Endometrium (tissue), 2 donors: ENCODE results near the gene DGUOK.

Experiments used
- FAIRE-seq: peaks from 2 replicates; lab custom pipeline; 2012; peaks lifted over from hg19 to GRCh38; lab: Jason Lieb, UNC
- donor health status: control.
- donor health status: control.

The DGUOK gene

DNA sequence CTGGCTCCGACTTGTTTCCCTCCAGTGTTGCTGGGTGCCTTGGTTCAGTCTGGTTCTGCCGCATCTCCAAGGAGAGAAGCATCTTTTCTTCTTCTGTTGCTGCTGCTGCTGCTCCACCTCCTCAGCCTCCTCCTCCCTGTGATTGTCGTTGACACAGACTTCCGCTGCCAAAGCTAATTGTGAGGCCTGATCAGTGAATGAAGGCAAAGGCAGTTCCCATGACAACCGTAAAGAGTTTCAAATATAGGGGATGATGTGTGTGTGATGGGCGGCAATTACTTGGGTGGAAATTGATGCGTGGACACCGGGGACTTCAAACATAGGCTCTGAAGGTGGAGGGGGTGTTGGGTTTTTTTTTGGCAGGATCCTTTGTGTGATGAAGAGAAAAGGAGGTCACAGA, 71.8 kb downstream of the DGUOK start:
- FAIRE-seq = no peak

DNA sequence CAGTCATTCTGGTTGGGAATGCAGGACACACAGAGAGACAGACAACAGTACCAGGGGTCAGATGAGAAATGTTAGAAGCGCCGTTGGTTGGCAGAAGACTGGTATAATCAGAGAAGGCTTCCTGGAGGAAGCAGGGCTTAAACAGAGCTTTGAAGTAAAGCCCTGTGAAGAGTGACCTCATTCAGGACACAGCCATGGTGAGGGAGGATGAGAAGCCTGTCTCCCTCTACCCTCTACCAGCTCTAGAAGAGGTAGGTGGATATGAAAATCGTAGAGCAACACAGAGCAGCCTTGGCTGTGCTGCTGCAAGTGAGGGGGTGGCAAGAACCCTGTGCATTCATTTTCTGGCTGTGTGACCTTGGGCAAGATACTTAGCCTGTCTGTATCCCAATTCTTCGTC, 72.3 kb downstream of the DGUOK start:
- FAIRE-seq = no peak

DNA sequence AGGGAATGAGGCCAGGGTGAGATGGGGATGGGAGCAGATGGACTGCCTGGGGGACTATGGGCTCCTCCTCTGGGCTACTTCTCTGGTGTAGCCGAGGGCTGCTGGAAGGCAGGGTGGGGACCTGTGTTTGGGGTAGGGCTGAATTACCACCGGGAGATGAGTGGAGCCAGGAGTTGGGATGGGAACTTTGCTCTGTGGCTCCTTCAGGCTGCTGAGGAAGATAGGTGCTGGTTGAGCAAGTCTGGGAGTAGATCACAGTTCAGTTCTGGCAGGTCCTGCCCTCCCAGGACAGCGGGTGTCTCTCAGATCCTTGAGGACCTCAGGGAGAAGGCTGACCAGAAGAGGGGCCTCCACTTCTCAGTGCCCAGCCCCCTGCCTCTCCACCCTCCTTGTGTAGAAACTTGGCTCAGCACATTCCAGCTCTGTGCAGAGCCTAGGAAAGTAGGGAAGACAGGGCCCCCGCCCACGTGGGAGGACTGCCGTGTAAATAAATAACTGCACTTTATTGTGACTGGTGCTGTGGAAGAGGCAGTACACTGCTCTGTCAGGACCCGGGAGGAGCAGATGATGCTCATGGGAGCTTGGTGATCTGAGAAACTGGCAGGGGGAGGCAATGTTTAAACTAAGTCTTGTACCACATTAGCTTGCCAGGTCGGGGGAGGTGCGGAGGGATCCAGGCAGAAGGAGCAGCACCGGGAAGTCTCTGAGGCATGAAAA, 73.4 kb downstream of the DGUOK start:
- no peak for FAIRE-seq

DNA sequence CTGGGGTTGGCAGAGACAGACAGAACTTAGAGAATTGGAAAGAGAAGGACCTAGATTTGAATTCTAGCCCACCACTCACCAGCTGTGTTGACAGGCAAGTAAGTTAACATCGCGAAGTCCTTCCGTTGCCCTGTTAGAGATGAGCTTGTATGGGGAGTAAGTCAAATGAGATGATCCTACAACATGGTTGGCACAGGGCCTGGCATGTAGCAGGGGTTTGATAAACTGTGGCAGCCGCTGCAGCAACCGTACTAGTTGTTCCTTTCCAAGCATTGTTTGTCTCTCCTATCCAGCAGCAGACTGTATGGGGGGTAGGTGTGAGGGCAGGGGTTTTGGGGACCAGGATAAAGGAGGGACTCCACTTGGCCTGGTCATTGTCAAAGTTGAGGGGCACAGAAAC, 74.0 kb downstream of the DGUOK start:
- FAIRE-seq = no peak

DNA sequence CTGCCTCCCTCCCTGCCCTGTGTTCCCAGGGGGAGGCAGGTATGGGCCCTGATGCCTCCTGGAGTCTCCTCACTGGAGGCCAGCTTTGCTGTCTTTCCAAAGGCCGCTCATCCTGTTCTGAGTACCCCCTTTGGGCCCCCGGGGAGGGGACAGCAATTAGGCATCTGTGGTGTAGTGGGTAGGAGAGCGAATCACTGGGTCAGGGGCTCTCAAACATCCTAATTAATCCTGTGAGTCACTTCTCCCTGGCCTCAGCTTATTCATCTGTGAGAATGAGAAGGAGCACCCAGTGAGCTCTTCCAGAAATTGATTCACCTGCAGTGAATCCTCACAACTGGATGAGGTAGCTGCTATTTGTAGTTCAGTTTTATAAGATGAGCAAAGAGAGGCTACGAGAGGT, 74.4 kb downstream of the DGUOK start:
- FAIRE-seq = no peak

DNA sequence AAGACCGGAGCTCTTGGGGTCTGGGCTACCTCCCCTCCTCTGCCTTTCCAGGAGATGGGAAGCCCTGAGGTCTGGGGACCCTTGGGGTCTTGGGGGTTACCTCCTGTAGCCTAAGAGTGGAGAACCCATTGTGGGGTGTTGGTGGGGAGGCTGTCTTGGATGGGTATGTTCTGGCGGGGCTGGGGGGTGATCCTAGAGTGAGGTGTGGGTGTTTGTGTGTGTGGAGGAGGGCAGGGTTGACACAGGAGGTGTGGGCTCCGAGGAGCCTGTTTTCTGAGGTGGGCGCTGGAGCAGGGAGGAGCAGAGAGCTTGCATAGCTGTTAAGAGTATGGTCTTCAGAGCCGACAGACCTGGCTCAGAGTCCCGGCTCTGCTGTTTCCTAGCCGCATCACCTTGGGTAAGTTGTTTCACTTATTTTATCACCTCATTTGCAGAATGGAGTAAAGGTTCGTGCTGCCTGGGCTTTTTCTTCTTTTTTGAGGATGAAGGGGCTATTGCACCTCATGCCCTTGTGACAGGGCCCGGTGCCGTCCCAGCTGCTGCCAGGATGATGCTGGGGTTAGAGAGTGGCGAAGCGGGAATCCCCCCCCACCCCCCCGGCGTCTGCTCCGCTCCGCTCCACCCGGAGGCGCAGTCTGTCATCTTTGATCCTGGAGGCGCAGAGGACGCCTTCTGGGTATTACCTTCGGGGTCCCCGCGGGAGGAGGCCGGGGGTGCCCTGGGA, 75.3 kb downstream of the DGUOK start:
- no peak for FAIRE-seq

DNA sequence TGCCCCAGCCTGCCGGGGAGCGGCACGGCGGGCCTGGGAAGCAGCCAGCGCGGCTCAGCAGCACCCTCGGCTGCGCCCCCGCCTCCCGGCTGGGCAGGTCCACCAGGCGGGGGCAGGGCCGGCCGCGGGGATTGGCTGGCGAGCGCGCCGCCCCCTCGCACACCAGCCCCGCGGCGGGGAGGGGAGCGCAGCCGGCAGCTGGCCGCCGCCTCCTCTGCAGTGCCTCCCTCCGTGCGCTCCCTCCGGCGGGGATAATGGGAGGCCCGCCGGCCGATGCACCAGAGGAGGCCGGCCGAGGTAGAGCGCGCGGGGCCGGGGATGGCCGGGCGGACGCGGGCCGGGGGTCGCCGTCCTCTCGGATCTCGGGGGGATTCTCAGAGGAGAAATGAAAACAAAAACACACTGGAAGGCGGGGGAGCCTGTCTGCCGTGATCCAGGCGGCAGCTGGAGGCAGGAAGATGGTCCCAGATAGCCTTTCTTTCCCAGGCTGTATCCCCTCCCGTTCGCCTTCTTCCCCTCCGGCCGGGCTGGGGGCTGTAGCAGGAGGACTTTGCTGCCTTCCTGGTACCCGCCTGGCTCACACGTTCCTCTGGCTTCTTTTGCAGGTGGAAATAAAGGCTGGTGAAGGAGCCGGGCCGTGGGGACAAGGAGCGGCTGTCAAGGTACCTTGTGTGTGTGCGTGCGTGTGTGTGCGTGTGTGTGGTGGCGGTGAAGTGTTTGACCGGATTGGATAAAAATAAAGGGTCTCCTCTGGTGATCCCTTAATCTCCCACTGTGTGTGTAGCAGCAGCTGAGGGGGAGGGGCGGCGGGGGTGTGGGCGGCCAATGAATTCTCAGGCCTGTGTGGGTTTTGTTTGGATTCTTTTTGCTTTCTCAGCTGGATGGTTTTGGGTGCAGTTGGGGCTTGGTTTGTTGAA, 76.1 kb downstream of the DGUOK start:
- FAIRE-seq = no peak

DNA sequence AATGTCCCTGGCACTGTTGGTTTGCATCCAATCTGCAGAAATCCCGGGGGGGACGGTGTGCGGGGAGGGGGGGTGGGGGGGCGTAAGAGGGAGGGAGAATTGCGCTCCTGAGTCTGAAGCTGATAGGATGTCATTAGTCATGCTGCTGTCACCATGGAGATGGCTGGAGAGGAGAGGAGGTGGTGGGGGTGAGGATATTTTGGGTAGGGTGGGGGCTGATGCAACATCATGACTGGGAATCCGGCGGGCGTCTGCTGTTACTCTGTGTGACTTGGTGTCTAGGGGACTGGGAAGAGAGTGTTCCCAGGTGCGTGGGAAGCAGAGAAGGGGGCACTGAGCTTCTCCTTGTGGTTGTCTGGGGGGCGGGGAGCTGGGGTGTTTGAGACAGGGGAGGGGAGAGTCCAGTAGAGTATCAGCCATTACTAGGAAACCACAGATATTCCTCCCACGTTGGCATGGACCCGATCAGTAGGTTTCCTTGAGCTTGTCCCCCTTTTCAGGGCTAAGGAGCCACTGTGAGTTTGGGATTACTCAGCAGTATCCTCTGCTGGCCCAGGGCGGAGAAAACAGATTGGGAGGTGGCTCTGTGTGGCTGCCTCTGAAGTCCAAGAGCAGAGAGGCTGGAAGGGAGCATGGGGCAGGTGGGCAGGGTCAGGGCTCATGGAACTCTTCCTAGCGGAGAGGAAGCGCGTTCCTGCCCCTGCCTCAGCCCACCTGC, 77.0 kb downstream of the DGUOK start:
- FAIRE-seq = no peak

DNA sequence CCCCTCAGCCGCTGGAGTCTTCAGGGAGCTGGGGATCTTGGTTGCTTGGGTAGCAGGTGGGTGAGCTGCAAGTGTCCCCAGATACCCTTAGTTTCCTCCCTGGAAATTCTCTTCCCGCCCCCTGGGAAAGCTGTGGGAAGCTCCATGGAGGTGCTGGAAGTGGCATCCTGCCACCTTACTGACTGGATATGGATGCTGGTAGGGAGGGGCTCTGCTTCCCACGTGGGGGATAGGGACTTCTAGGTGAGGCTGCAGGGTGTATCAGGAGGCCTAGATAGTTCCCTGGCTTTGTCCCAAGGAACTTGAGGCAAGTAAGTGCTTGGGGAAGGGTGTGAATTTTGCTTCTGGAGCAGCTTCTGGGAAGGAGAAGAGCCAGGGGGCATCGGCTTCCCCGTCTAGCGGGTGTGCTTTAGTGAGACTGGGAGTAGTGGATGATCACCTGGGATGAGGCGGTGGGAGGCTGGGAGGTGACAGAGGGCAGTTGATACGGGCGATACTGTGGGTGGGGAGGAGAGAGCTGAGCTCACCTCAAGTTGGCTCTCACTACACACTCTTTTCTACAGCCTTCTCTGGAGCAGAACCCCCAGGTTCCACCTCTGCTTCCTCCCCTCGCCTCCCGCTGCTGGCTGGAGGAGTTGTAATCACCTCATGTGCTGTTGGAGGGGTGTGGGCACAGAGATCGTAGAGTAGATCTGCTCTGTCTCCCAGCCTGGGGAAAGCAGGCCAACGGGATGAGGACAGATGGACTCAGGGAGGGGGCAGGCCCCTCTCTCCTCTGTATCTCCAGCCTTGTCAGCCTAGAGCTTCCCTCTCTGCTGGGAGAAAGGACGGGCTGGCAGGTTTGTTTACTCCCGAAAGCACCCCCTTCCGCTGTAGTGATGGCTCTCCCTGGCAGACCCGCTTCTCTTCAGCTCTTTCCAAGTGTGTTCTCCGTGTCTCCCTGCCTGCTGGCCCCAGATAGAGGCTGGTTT, 77.8 kb downstream of the DGUOK start:
- FAIRE-seq = no peak

DNA sequence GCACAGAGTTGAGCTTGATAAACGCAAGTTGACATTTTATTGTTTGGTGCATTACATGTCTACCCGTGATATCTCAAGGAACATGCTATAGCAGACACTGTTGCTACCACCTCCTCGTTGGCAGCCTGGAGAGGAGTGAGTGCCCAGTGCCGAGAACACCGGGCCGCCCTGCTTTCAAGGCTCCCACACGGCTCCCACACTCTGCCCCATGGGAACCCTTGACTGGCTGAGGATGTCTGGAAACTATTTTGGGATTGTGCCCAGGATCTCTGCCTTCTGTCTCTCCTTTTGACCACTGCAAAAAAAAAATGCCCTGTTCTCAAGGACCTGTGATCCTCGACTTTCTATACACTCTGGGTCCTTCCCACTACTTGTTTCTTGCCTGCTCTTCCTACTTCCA, 79.1 kb downstream of the DGUOK start:
- FAIRE-seq = no peak

DNA sequence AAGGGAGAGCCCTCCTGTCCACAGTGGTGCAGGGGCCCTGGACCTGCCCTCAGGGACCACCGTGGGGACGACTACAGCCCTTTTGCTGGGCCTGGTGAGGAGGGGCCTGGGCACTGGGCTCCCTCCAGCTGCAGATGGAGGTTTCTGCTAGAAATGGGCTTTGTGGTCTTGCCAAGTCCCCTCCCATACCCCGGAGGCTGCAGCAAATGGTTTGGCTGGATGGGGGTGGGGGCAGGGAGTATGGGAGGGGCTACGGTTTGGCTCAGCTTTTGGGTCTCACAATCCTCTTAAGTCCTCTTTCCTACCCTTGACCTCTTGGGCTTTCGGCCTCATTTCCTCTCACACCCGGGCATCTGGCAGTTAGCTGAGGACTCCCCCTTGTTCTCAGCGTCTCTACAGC, 79.8 kb downstream of the DGUOK start:
- FAIRE-seq = no peak

DNA sequence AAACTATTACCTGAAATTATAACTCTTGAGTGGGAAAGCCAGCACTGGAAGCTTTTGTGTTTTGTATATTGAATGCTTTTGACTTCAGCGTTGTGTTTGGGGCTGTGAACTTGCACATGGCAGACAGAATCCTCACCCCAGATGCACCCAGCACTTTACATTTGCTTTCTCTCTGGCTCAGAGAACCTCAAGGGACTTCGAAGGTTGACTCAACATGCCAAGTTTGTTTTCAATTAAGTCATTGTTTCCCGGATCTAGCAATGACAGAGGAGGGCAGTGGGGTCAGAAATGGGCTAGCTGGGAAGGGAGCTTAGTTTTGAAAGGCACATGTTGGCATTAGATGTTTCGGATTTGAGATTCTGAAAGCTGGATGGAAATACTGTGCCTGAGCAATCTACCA, 80.4 kb downstream of the DGUOK start:
- no peak for FAIRE-seq

DNA sequence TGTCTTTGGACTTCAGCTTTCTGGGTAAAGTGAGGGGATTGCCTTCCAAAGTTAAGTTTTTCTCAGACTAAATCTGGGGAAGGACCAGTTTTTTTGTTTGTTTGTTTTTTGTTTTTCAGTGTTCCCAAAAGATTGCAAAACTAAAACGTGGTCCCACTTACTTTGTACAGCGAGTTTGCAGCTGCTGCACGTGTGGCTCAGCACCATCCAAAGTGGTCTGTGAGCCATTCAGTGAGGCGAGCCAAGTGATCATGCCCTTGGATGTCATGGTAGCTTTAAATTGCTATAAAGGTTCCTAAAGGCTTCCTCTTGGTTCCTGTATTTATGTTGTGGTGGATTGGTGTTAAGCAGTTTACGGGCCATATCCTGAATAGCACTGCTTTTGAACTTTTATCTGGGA, 81.0 kb downstream of the DGUOK start:
- no peak for FAIRE-seq
